Gastroesophageal sphincter (tissue), 3 donors: ENCODE measurements around the gene TMC7.

Experiments used
- POLR2A ChIP-seq, 2 donors: fragments of 450-650 bp; IDR thresholded peaks; one replicate each; pipeline ENCODE4 v1.6.1; 2017; ENCODE audit warnings: antibody characterized with exemption in 2 of 2, mild to moderate bottlenecking in 2 of 2, moderate library complexity in 1 of 2
- TF ChIP-seq, protein P1 (sequence below), 4 experiments: fragments of 200-600 bp in 2 of 4; fragments of 450-650 bp in 2 of 4; sonication (generic) in 1 of 4; IDR thresholded peaks; one replicate each; pipeline ENCODE4 v1.5.1; 2017 to 2019; ENCODE audit warnings: antibody characterized with exemption in 4 of 4, mild to moderate bottlenecking in 2 of 4, moderate library complexity in 2 of 4

DNA sequence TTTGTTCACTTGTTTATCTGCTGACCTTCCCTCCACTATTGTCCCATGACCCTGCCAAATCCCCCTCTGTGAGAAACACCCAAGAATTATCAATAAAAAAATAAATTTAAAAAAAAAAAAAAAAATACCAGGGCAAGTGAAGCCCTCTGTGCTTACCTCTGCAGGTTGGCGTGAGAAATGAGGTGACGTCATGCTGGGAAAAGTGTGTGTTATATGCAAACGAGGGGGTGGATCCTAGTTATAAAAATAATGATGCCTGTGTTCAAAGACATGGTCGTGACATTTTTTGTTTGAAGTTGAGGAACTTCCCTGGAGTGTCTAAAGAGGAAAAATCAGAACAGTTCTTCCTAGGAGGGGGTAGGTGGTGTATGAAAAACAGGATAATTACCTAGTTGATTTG lies 20.2 kb downstream of the TMC7 start:
- TF ChIP-seq, protein P1, sequence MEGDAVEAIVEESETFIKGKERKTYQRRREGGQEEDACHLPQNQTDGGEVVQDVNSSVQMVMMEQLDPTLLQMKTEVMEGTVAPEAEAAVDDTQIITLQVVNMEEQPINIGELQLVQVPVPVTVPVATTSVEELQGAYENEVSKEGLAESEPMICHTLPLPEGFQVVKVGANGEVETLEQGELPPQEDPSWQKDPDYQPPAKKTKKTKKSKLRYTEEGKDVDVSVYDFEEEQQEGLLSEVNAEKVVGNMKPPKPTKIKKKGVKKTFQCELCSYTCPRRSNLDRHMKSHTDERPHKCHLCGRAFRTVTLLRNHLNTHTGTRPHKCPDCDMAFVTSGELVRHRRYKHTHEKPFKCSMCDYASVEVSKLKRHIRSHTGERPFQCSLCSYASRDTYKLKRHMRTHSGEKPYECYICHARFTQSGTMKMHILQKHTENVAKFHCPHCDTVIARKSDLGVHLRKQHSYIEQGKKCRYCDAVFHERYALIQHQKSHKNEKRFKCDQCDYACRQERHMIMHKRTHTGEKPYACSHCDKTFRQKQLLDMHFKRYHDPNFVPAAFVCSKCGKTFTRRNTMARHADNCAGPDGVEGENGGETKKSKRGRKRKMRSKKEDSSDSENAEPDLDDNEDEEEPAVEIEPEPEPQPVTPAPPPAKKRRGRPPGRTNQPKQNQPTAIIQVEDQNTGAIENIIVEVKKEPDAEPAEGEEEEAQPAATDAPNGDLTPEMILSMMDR (IDR thresholded peaks at IDR 0.05) = no peak
- TF ChIP-seq POLR2A (IDR thresholded peaks at IDR 0.05) = no peak
